GM20000 (cell line): Measurements from ENCODE around the gene C8G.

ENCODE experiments used
- DNase-seq: peaks from one replicate; pipeline ENCODE4 v3.0.0; 2012; ENCODE audit warnings: low spot score
- CTCF ChIP-seq: IDR thresholded peaks from 2 replicates; pipeline ENCODE4 v1.5.1; 2012; ENCODE audit warnings: mild to moderate bottlenecking, control low read depth; ENCODE audit errors: extremely low read depth, missing control alignments

C8G gene

GRCh38 chr9:136978073-136978864 is 33.2 kb downstream of the C8G start:
- no peak for TF ChIP-seq CTCF
- DNase-seq = peak; percentile 88

DNA sequence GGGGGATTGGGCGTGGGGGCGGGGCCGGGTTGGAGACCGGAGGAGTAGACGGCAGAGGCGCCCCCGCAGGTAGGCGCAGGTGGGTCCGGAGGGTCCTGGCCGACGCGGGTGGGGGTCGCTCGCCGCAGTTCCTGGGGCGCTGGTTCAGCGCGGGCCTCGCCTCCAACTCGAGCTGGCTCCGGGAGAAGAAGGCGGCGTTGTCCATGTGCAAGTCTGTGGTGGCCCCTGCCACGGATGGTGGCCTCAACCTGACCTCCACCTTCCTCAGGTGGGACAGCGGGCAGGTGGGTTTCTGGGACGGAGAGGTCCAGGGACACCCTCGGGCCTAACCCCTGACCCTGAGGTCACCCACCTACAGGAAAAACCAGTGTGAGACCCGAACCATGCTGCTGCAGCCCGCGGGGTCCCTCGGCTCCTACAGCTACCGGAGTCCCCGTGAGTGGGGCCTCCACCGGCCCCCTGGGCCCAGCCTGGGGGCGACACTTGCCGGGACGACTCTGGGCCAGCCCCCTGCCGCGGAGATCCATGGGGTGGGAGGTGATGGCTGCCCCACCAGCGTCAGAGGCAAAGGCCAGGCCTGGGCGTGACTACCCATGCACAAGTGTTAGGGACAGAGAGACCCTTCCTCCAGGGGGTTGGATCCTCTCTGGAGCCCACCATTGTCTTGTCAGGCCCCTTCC is 34.0 kb downstream of the C8G start:
- no peak for TF ChIP-seq CTCF
- DNase-seq = no peak

- DNase-seq = no peak
- no peak for TF ChIP-seq CTCF
Observed at GRCh38 chr9:136979769-136980587, 34.9 kb downstream of the C8G start.

DNA sequence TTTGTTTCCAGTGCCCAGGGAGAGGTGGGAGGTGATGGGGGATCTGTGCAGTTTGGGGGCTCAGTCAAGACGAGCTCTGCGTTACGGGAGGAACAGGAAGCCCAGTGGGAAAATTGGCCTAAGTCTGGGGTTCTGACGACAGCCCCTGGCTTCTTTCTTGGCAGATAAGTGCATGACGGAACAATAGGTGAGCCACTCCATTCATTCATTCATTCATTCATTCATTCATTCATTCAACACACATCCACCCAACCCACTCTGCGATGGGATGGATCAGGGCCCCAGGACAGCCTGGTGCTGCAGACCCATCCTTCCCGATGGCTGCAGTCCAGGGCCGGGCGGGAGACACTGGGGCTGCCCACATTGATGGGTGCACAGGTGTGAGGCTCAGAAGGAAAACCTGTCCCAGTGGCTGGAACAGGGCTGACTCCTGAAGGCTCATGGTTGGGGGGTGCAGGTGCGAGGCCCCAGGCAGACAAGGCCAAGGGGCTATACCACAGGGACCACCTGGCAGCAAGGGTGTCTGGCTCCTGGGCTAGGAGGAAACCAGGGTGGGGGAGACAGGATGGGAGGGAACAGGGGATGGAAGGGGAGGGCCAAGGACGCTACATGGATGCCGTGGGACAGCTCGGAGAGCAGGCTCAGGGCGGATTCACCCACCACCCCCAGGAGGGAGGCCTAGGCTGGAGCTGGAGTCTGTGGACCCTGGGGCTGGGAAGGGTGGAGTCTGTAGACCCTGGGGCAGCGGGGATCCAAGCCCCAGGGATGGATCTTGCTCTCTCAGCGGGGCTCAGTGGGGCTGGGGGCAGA is 35.8 kb downstream of the C8G start:
- no peak for TF ChIP-seq CTCF
- DNase-seq = no peak

- no peak for DNase-seq
- TF ChIP-seq CTCF = no peak
Observed at GRCh38 chr9:136981588-136982231, 36.7 kb downstream of the C8G start.

DNA sequence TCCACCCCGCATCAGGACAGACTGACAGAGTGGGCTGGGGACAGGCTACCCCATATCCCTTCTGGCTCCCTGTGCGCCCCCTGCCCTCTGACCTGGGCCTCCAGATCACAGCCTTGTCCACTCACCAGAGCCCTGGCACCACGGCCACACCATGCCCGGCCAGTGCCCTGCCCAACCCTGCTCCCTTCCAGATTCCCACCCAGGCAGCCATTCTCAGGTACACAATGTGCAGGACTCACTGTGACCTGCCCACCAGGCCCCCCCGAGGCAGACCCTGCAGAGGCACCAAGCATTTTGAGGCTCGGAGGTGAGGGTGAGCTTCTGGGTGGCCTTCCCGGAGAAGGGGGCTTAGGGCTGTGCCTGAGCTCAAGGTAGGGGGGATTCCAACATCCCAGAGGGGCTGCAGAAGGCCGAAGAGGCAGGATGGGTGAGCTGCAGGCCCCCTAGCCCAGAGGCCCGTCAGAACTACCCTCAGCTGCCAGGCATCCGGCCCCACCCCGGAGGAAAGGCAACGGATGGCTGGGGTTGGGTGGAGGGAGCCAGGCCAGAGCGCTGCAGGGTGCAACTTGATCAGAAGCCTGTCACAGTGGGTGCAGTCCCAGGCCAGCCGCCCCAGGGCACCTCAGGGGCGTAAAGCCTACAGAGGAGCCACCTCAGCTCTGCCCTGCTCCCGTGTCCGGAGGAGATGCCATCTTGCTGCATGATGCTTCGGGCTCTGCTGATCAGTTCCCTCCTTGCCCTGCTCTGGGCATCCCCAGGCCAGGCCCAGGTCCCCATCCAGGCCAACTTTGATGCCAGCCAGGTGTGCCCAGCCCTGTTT is 37.4 kb downstream of the C8G start, which contains the start of gene LCNL1:
Gene LCNL1 (plus strand): TSS at position 762 of the 820 bp plus-strand sequence. CDS start 594 bp downstream, outside the sequence.
- DNase-seq = no peak
- TF ChIP-seq CTCF = no peak
